ENCODE data around the gene SYAP1. TPM values are rescaled to one million over a fixed set of nuclear protein-coding genes. Genes with fewer than 3 reads are reported as not detected.
A peak's percentile ranks its signal among the peaks of the same experiment; 100 is the strongest.

Gene SYAP1
- total and polyA plus RNA-seq, 2 donors (not counting 1 experiment from before 2014, with no cell fraction given), result 3.5 to 18.3 TPM

DNA sequence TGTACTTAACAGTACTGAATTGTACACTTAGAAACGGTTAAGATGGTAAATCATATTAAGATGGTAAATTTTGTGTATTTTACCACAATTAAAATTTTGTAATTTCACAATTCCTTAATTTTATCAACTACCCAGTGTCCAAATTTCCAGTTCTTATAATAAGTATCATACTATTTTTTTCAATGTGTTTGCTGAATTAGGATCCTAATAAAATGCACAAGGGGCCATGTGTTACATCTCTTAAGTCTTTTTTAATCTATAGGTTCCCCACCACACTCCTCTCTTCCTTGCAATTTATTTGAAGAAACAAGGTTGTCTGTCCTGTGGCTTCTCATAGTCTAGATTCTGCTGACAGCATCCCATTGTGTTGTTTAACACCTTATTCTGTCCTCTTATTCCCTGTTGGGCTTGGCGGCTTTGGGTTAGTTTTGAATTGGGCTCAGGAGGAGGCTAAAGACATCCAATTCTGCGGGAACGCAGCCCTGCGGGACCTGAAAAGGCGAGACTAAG, 533 bp upstream of the SYAP1 start:
- peak overlapping the region; percentile 97 for H3K27ac Mint-ChIP-seq
- no peaks in the 10 kb centered on the region for H3K36me3 ChIP-seq (replicated peaks in 1 of 2; ENCODE audit: control extremely low read depth in 1 of 2, control insufficient read depth in 1 of 2, extremely low read depth in 1 of 2, insufficient read depth in 2 of 2, low read length in 1 of 2)
- H3K27ac ChIP-seq (ENCODE audit: low read length in 2 of 2), result peak overlapping the region; percentile 92 to 96
- POLR2A ChIA-PET, result no interaction called here
- H3K4me3 ChIP-seq (ENCODE audit: control extremely low read depth in 1 of 5, extremely low read depth in 1 of 5, insufficient read depth in 1 of 5, low read depth in 2 of 5, low read length in 4 of 5), result peak overlapping the region; percentile 58 to 91 (median 79)
- H3K9ac ChIP-seq (ENCODE audit: low read length), result peak overlapping the region; percentile 95
- CTCF ChIA-PET, result interaction anchor here (0.7 kb wide), 1 partner anchor 328 kb away, joined by 3 read pairs; no protein-coding TSS in a partner anchor
- no peaks in the 10 kb centered on the region for H3K27me3 ChIP-seq (replicated peaks in 1 of 4; ENCODE audit: control extremely low read depth in 1 of 4, control insufficient read depth in 3 of 4, insufficient read depth in 4 of 4, low read length in 3 of 4)
- ATAC-seq (ENCODE audit: low read depth) (no peak), DNase-seq (no peak)
- TF ChIP-seq, protein P1, sequence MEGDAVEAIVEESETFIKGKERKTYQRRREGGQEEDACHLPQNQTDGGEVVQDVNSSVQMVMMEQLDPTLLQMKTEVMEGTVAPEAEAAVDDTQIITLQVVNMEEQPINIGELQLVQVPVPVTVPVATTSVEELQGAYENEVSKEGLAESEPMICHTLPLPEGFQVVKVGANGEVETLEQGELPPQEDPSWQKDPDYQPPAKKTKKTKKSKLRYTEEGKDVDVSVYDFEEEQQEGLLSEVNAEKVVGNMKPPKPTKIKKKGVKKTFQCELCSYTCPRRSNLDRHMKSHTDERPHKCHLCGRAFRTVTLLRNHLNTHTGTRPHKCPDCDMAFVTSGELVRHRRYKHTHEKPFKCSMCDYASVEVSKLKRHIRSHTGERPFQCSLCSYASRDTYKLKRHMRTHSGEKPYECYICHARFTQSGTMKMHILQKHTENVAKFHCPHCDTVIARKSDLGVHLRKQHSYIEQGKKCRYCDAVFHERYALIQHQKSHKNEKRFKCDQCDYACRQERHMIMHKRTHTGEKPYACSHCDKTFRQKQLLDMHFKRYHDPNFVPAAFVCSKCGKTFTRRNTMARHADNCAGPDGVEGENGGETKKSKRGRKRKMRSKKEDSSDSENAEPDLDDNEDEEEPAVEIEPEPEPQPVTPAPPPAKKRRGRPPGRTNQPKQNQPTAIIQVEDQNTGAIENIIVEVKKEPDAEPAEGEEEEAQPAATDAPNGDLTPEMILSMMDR (IDR thresholded peaks at IDR 0.05), result no peak
- TF ChIP-seq EZH2 (IDR thresholded peaks at IDR 0.05; ENCODE audit: borderline replicate concordance, insufficient read depth, low read depth, low read length, poor library complexity, severe bottlenecking), result no peak
- no peaks in the 10 kb centered on the region for H4K20me1 ChIP-seq (ENCODE audit: control insufficient read depth, insufficient read depth, low read length, poor library complexity, severe bottlenecking)
- peak overlapping the region; percentile 90 for H3K4me2 ChIP-seq (replicated peaks; ENCODE audit: low read depth, low read length, poor library complexity, severe bottlenecking)
- peak overlapping the region; percentile 92 for H2AFZ ChIP-seq (ENCODE audit: insufficient read depth, low read depth, low read length, poor library complexity, severe bottlenecking)
- 0% methylated on average over 4 of the region's 6 CpGs for WGBS (ENCODE audit: insufficient coverage)
- peaks cover 18% of the 10 kb centered on the region for H3K4me1 Mint-ChIP-seq
- peaks cover 7 to 17% of the 10 kb centered on the region in 2 donors for H3K4me1 ChIP-seq (ENCODE audit: control insufficient read depth in 2 of 2, insufficient read depth in 2 of 2, low read length in 2 of 2)
- intact Hi-C loops (cut with micrococcal nuclease), result loop anchor here (1.0 to 10.0 kb wide), 7 partner anchors 67 to 1708 kb away; partner anchors contain the start of genes CDKL5, PIGA, REPS2 and SCML1
- H3K79me2 ChIP-seq (ENCODE audit: control insufficient read depth, insufficient read depth, low read length), result peaks cover 56% of the 10 kb centered on the region
- H3K9me3 Mint-ChIP-seq (ENCODE audit: insufficient read depth), result no peaks in the 10 kb centered on the region
- H3K27me3 Mint-ChIP-seq, result no peaks in the 10 kb centered on the region
- peak overlapping the region; percentile 92 for H3K4me3 Mint-ChIP-seq
- H3K9me3 ChIP-seq (ENCODE audit: control extremely low read depth in 1 of 3, control insufficient read depth in 2 of 3, insufficient read depth in 1 of 3, low read length in 2 of 3), result no peaks in the 10 kb centered on the region

DNA sequence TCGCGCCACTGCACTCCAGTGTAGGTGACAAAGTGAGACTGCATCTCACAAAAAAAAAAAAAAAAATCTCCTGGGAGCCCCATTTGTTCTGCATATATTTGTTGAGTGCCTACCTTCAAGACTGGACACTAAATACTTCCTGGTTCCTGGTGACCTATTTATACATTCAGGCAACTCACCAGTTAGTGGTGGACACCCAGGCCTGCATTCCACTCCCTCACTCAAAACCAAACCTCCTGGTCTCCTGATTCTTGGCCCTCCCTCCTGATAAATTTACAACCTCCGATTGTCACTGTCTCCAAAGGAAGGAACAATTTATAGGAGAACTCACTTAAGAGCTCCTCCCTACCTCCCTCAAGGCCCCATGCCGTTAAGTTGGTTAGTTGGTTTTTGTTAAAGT, 3.1 kb downstream of the SYAP1 start:
- Histone ChIP-seq H3K27ac (ENCODE audit: low read length in 2 of 2) (no peak overlapping the region), H3K36me3 (replicated peaks in 1 of 2; ENCODE audit: control extremely low read depth in 1 of 2, control insufficient read depth in 1 of 2, extremely low read depth in 1 of 2, insufficient read depth in 2 of 2, low read length in 1 of 2) (no peaks in the 10 kb centered on the region), H3K4me3 (ENCODE audit: control extremely low read depth in 1 of 5, extremely low read depth in 1 of 5, insufficient read depth in 1 of 5, low read depth in 2 of 5, low read length in 4 of 5) (no peak overlapping the region), H3K9ac (ENCODE audit: low read length) (no peak overlapping the region), H3K27me3 (replicated peaks in 1 of 4; ENCODE audit: control extremely low read depth in 1 of 4, control insufficient read depth in 3 of 4, insufficient read depth in 4 of 4, low read length in 3 of 4) (no peaks in the 10 kb centered on the region), H3K79me2 (ENCODE audit: control insufficient read depth, insufficient read depth, low read length) (peaks cover 77% of the 10 kb centered on the region), H2AFZ (ENCODE audit: insufficient read depth, low read depth, low read length, poor library complexity, severe bottlenecking) (no peak overlapping the region), H3K4me1 (ENCODE audit: control insufficient read depth in 2 of 2, insufficient read depth in 2 of 2, low read length in 2 of 2) (peaks cover 7 to 17% of the 10 kb centered on the region in 2 donors), H4K20me1 (ENCODE audit: control insufficient read depth, insufficient read depth, low read length, poor library complexity, severe bottlenecking) (peaks cover 13% of the 10 kb centered on the region), H3K4me2 (replicated peaks; ENCODE audit: low read depth, low read length, poor library complexity, severe bottlenecking) (no peak overlapping the region), H3K9me3 (ENCODE audit: control extremely low read depth in 1 of 3, control insufficient read depth in 2 of 3, insufficient read depth in 1 of 3, low read length in 2 of 3) (no peaks in the 10 kb centered on the region)
- H3K27ac Mint-ChIP-seq, result no peak overlapping the region
- H3K9me3 Mint-ChIP-seq (ENCODE audit: insufficient read depth), result no peaks in the 10 kb centered on the region
- no peak for ATAC-seq (ENCODE audit: low read depth)
- intact Hi-C loops (cut with micrococcal nuclease), result loop anchor here (5.0 kb wide), 1 partner anchor 150 kb away; the partner anchor contains the start of gene RBBP7
- H3K4me3 Mint-ChIP-seq, result no peak overlapping the region
- TF ChIP-seq, protein P1 (IDR thresholded peaks at IDR 0.05), result no peak
- TF ChIP-seq EZH2 (IDR thresholded peaks at IDR 0.05; ENCODE audit: borderline replicate concordance, insufficient read depth, low read depth, low read length, poor library complexity, severe bottlenecking), result no peak
- ChIA-PET POLR2A (no interaction called here), CTCF (no interaction called here)
- H3K4me1 Mint-ChIP-seq, result peaks cover 23% of the 10 kb centered on the region
- no peaks in the 10 kb centered on the region for H3K27me3 Mint-ChIP-seq
- DNase-seq, result no peak
- no CpG with 5 or more reads among the region's 4 CpGs for WGBS (ENCODE audit: insufficient coverage)

Measured in B cell (primary cell).